GM21717 (cell line): ENCODE data around the gene RUNX2.

Experiments used
- ATAC-seq: cut with Tn5 transposase; IDR thresholded peaks from one replicate; pipeline ENCODE4 v1.9.1; 2021; ENCODE audit warnings: mild to moderate bottlenecking, moderate library complexity; ENCODE audit not compliant: unreplicated experiment

The RUNX2 gene

DNA sequence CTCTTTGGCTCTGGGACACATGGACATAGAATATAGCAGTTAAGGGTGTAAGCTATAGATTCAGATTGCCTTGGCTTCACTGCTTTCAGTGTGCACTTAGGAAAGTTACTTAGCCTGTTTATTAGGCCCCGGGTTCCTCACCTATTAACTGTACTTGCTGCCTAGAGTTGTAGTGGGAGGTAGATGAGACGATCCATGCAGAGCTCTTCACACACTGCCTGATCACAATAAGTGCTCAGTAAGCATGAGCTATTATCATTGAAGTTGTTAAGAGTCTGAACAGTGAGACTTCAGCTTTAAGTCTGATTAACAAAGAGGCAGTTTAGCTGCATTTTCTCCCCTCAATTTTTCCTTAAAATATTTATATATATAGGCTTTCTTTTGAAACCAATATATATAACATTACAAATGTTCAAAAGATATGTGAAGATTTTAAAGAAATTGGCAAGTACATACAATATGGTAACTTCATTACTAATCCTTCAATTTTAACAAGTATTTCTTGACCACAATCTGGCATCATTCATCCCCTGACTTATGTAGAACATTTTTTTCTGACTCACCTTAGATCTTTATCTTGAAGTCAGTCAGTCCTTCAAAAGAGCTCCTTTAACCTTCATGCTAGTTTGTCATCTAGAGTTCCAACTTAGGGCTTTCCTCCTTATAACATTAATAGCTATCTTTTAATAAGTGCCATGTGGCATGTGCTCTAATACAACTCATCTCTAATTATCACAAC, 70.1 kb downstream of the RUNX2 start:
- no peak for ATAC-seq

DNA sequence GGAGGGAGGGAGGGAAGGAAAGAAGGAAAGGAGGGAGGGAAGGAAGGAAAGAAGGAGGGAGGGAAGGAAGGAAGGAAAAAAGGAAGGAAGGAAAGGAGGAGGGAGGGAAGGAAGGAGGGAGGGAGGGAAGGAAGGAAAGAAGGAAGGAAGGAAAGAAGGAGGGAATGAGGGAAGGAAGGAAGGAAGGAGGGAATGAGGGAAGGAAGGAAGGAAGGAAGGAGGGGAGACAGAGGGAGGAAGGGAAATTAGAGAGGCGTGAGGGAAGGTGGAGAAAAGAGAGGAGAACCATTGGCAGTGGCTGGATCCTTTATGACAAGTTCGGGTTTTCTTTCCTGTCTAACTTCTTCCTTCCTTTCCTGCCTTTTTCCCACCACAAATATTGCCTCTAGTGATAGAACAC, 71.9 kb downstream of the RUNX2 start:
- ATAC-seq, result no peak

DNA sequence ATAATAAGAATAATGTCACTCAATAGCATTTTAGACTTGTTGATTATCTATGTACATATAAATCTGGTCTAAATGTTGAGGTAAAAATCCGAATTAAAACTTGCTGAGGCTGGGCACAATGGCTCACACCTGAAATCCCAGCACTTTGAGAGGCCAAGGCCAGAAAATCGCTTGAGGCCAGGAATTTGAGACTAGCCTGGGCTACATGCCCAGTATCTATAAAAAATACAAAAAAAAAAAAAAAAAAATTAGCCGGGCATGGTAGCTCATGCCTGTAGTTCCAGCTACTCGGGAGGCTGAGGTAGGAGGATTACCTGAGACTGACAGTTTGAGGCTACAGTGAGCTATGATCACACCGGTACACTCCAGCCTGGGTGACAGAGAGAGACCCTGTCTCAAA, 83.8 kb downstream of the RUNX2 start:
- ATAC-seq, result no peak

DNA sequence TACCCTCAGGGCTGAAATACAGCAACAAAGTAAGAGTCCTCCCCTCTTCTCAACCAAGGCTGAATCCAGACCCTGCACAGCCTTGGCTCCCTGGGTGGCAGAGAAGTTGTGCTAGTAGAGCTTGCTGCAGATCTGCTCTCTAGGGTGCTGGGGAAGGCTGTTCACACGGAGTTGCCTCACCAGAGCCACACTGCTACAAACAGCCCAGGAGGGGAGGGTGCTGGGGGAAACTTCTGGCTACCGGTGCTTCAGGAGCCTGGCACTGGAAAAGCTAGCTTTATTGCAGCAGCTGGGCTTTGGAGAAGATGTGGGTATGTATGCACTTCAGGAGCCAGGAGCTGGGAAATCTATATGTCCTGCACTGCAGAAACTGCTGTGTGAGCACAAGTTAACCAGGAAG, 87.2 kb downstream of the RUNX2 start:
- ATAC-seq, result no peak

DNA sequence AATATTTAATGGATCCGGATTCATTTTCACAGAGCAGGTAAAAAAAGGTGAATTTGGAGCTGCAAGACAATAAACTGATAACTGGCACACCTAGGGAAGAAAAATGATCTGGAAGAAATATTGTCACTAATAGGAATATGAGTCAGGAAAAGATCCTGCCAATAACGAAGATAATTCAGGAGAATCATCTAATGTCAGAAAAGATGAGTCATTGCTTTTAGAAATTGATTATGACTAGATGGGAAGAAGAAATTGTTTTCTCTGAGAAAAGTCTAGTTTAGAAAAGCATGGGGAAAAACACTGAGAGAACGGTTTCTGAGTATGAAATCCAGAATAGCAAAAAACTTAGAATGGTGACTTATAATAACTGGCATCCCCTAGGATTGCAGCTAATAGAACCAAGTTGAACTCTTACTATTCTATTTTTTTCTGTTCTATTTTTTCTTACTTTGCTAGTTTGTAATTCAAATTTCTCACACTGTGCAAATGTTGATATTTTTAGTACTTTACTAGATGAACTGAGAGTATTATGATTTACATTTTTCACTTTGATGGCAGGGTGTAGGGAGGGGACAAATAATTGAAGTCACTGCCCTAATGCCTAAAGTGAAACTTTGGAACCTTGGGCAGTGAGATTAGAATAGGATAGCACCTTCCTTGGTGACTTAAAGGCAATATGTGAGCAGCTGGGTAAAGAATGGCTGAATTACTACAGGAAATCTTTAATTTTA, 87.8 kb downstream of the RUNX2 start:
- ATAC-seq, result no peak

DNA sequence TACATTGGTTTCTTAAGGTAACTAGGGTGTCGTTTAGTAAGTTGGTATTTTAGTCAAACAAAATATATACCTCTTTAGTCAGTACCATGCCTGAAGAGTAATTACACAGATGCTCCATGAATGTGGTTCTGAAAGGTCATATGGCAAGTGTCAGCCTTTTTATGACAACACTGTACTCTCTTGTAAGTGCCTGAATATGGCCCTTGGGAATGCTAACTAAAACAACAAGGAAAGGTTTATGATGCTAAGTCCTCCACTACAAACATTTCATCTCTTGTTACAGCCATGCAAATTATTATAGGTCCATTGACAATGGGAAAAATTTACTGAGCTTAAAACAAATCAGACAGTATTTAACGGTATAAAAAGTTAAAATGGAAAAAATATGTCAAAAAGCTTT, 88.6 kb downstream of the RUNX2 start:
- no peak for ATAC-seq

DNA sequence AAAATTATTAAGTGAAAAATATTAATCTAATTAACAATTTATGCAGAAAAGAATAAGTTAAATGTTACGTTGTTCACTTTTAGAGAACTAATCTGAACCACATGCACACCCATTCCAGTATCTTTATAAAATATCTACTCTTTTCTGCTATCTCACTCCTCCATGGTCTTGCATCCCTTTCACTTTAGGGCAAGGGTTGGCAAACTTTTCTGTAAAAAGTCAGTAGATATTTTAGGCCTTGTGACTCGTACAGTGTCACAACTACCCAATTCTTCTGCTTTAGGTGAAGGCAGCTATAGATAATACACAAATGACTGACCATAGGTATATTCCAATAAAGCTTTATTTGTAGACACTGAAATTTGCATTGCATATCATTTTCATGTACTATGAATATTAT, 89.3 kb downstream of the RUNX2 start:
- no peak for ATAC-seq

DNA sequence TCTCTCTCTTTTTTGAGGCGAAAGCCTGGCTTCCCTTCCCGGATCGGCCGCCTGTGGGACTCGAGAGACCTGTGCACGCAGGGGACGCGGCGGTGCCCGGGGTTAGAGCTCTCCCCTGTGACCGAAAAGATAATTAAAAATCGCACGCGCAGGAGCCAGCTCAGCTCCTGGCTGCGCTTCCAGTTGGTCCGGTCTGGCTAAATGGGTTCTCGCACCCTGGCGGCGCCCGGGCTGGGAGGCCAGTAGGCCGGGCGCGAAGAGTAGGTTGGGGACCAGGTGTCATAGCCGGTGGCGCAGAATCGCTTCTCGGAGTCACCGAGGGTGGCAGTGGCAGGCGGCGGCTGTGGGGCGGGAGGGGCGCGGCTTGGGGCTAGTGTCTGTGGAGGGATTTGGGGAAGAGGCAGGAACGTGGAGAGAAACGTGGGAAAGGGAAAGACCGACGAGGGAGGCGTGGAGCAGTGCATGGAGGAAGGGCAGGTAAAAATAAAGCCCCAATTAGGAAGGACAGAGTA, 91.5 kb downstream of the RUNX2 start:
- no peak for ATAC-seq

DNA sequence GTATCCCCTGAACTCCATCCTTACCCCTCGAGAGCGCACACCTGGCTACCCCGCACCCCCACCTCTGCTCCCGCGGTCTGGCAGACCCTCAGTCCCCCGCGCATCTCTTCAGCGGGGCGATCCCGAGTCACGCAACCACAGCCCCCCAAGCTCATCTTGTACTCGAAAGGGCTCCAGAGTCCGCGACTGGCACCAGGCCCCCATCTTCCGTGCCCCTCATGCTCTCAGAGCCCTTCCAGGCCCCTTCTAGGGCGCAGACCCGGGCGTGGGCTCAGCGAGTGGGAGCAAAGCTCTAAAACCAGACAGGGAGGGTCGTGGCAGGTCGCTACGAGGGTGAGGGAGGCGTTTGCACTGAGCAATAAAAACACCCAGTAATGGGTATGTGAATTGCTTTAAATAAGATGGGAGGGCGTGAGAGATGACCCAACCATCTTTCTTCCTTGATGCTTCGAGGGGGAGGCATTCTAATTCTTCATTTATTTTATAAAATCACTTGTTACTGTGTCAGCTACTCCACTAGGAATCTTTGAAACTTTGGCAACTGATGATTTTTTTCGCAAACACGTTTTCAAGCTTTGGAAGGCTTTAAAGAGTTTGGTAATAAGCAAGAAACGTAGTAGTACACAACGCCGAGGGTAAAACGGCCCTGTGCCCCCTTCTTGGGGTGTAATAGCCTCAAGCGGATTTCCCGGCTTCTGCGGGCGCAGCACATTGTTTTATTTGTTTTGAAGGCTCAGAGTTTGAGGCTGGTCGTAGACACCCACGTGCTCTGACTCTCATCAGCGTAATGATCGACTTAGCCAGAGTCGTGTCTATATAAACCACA, 92.2 kb downstream of the RUNX2 start:
- ATAC-seq, result no peak

DNA sequence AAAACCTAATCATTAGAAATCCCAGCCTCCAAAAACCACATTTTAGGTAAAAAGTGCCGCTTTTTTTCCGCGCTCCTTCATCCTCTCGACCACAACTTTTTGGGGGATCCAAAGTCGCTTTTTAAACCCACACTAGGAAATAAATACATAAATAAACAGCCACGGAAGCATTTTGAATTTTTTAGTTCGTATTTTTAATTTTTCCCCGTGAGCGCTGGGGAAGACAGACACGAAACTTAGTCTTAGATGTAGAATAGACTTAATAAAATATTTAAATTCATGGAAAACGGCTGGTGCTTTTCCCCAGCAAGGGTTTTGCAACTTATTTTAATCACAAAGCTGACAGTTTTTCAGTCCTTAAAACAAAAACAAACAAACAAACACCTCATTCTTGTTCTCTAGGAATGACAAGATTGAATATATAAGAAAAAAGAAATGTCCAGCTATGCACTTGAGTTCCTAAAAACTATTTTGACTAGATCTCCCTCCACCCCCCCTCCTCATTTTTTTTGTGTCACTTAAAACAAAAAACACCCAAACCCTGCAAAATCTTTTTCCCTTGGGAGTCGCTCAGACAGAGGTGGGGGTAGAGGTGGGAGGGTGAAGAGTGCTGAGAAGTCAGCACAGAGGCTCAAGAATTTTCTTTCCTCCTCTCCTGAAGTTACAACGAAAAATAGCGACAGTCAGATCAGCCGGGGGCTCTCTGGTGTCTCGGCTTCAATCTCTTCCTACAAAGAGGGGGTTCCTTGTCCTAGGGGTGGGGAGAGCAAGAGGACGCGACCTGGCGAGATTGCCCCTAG, 93.0 kb downstream of the RUNX2 start:
- no peak for ATAC-seq

DNA sequence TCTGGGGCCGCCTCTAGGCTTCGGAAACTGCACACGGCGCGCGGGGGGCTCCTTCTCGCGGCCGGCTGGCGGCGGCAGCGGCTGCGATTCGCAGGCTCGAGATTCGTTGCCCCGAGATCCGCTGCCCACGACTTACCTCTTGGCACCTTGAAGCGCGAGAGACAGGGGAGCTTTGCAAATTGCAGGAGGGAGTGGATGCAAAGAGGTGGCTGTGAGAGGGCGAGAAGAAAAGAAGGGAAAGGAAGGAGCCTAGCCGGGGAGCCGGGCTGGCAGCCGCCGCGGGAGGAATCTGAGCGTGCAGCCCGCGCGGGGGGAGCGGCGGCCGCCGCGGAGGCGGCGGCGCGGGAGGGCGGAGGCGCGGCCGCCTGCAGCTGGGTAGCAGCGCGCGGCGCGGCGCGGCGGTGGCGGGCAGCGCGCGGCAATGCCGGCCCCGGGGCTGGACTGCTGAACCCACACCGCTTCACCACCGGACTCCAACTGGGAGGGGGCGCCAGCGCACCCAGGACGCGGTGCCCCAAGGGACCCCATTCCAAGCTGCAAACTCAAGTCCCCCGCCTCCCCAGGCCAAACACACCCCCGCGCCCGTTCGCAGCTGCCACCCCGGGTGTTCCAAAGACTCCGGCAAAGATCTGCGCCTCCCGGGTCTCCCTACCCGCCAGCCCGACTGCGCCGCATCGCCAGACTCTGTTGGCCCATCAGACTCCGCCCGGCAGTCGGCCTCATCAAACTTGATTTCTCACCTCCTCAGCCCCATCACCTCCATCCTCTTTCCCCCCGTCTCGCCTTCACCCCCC, 93.8 kb downstream of the RUNX2 start:
- no peak for ATAC-seq

DNA sequence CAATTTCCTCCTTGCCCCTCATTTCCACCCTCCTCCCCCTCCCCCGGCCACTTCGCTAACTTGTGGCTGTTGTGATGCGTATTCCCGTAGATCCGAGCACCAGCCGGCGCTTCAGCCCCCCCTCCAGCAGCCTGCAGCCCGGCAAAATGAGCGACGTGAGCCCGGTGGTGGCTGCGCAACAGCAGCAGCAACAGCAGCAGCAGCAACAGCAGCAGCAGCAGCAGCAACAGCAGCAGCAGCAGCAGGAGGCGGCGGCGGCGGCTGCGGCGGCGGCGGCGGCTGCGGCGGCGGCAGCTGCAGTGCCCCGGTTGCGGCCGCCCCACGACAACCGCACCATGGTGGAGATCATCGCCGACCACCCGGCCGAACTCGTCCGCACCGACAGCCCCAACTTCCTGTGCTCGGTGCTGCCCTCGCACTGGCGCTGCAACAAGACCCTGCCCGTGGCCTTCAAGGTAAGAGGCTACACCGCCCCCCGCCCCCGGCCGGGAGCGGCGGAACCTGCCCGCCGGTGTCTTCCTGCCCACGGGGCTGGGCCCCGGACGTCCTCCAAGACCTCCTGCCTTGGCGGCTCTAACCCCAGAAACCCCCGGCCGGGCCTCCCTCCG, 94.5 kb downstream of the RUNX2 start:
- ATAC-seq, result no peak

DNA sequence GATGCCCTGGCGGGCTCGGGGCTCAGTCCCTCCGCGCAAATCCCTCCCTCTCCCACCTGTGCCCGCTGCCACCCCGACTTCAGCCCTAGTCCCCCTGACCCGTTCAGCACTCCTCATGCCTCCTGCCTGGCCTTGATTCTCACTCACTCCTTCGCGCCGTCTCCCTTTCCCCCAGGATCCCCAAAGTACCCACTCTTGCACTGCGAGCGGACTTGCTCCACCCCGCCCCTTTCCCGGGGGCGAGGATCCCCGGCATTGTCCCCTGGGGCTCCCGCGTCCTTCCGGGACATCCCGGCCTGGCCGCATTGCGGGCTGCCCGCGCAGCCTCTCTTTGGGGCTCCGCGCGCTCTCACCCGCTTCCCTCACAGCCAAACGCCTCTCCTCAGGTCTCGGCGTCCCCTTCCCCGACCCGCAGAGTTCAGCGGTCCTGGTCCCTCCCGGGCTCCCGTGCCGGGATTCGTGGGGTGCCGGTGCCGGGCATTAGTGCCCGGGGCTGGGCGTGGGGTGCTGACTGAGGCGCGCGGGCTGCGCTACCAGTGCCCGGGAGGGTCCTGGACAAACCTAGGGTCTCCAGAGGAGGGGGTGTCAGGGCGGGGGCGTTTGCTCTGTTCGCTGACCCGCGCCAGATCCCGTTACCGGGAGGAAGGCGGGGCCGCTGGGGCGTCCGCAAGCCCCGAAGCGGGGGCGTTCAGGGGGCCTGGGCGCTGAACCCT, 95.1 kb downstream of the RUNX2 start:
- ATAC-seq, result no peak

DNA sequence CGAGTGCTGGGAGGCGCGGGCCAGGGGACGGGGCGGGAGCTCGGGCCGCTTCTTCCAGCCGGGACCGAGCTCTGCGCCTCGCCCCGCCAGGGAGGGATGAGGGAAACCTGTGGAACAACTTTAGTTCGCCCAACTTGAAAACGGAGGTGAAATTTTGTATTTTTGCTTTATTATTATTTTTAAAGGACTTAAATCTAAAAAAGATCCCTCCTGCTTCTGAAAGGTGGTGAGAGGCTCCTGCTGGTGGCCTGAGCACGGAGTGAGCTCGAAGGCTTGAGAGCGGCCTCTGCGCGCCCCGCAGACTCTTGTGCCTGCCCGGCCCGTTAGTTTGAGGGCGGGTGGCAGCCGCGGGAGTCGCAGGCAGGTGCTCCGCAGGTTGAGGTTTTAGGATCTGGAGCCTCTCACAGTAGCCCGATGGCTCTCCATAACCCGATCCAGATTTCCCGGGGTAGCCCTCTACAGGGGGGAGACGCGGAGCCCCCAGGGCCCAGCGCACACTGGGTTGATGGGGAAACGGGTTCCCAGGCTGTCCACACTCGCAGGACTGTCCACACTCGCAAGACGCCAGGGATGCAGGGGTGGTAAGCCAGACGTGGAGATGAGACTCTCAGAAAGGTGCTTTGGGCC, 95.8 kb downstream of the RUNX2 start:
- ATAC-seq, result no peak

DNA sequence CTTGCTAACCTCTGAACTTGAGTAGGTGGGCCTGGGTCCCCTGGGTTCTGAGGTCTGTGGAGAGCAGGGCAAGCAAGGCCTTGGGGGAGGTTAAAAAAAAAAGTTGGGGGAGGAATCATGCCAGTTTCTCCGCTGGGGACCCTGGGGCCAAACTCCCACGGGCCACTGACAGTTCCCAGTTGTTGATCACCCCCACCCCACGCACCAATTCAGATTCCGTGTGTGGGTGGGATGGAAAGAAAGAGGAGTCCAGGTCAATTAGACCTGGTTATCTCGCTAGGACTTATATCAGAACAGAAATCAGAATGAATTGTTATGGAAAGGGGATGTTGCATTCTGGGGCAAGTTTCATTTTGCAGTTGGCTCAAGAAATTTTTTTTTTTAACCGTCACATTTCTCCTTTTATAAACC, 96.3 kb downstream of the RUNX2 start:
- ATAC-seq, result no peak

DNA sequence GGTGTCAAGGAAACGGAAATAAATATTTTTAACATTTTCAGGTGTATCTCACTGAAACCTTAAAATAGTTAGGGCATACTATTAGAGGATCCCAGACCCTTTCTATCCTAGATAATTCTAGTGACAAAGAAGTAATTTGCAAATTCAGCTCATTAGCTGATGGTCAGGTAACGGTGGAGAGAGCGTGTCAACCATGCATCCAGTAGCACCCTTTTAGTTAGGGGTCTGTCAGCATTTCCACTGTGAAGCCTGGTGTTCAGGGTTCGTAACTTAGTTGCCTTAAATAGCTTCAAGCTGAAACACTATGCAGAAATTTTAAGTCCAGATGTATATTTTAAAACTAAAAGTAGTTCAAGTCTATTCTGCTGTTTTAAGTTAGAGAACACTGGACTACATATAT, 98.1 kb downstream of the RUNX2 start:
- no peak for ATAC-seq

DNA sequence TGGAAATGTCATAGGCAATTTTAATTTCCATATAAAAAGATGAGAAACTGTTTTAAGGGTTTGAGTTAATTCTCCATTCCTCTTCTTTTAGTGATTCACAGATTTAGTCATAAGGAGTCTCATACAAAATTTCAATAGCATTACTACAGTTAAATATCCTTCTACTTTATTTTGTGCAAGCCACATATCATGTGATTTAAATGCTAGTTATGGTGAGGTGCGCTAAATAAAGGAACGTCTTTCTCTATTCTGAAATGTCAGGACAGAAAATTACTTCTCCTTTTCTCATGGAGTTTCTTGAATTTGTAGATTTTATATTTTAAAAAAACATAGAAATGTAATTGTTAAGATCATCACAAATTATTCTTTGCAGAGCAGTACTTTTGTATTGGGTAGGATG, 99.6 kb downstream of the RUNX2 start:
- no peak for ATAC-seq

DNA sequence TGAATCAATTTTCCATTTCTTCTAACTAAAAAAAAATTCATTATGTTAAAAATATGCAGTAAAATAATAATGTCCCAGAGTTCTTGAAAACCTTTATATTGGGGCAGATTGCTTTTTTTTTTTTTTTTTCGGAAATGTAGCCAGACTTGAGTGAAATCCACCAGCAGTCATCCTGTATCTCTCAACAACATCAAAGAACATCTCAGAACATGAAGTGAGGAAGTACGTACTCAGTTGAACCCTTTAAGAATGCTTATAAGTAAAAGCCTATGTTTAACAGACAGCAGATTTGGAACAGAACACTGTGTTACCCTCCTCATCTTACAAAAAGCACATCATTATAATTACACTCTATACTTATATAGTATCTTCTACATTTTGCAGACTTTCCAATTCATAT, 100.6 kb downstream of the RUNX2 start:
- ATAC-seq, result no peak
